Activated CD8-positive, alpha-beta memory T cell treated with anti-CD3 and anti-CD28 coated beads for 1 hour (primary cell): Measurements from ENCODE around the gene NR3C2.
"Not testable (repeated sequence)": the region's sequence is repeated elsewhere in the genome, so short reads cannot be mapped to it uniquely, and the experiment has no call there.

ENCODE experiments used
- DNase-seq, 2 donors: peaks; one replicate each; pipeline ENCODE4 v3.0.0-alpha.2; 2020; ENCODE audit warnings: low read depth in 1 of 2; ENCODE audit errors: extremely low read depth in 1 of 2

NR3C2 gene

DNA sequence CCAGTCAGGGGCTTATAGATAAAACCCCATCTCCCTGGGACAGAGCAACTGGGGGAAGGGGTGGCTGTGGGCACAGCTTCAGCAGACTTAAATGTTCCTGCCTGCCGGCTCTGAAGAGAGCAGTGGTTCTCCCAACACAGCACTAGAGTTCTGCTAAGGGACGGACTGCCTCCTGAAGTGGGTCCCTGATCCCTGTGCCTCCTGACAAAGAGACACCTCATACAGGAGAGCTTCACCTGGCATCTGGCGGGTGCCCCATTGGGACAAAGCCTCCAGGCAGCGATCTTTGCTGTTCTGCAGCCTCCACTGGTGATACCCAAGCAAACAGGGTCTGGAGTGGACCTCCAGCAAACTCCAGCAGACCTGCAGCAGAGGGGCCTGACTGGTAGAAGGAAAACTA, 359.1 kb downstream of the NR3C2 start:
- not testable (repeated sequence) for DNase-seq

DNA sequence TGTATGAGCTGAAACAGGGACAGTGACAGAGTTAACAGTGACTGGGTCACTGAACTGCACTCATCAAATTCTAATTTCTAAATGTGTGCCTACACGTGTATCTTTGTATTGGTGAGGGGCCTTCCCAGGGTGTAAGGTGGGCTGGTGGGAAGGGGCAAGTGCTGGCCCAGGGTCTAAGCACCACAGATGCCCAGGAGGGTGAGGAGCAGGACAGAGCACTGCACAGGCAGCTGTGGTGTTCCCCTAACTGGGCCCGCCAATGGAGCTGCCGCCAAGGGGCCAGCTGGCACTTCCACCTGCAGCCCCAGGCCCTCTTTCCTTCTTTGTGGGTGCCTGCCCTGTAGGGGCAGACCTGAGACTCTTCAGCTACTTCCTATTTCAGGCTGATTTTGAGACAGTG, 360.5 kb downstream of the NR3C2 start:
- no peak for DNase-seq

DNA sequence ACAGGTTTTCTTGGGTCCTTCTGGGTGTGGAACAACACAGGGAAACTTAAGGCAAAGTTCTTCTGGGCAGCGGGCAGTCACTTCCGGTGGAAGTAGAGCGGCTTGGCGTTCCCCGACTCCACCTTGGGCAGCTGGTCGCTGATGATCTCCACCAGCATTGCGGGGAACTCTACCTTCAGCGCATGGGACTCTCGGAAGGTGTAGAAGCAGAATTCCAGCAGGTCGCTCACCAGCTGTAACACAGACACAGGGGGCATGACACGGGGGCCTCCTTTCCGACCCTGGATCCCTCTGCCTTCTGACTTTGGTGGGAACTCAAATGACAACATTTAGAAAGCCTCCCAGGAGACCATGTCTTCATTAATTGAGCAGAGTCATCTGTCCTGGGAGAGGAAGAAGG, 360.9 kb downstream of the NR3C2 start:
- no peak for DNase-seq

DNA sequence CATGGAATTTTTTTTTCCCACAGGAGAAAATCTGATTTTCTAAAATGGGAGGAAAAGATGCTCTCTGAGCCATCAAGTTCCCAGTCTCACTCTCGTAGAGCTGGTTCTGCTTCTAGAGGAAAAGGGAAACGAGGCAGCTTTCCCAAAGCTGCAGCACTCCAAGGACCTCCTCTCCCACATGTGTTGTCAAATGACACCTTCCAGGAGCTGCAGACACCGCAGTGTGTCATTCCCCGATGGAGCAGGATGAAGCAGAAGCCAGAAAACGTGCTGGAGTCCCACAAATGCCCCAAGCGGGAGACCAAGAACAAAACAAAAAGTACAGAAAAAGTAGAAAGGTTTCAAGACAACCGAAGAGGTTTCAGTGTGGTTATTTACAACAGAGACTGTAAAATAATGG, 362.3 kb downstream of the NR3C2 start:
- DNase-seq: no peak

DNA sequence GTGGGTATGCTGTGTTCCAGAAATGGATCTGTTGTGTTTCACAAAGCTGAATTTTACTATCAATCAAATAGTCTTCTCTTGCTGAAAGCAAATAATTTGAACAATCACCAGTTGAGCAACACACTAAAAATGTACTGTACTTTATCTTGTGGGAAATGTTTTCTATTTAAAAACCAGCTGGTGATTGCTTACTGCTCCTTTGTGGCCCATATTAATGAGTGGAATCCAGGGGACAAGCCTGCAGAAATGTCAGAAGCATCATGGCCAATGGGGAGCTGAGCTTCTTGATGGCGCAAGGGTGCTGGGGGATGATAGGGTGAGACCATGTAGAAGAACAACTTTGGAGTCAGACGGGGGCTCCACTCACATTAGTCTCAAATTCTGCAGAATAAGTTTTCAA, 364.2 kb downstream of the NR3C2 start:
- no peak for DNase-seq

DNA sequence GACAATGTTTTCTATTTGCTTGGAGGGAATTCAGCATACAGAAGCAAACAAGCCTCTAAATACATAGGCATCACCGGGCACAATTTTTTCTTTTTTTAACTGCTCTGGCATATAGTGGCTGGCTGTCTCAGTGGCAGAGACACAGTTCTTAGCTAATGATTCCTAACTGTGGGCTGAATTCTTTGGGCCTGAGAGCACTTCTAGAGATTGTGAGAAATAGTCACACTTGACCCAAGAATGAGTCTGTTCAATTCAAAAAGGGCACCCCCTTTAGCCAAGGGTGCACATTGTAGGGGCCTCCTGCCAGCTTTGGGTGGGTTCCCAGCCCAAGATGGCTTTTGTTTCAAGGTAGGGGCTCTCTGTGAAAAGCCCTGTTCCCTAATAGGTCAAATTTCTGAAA, 364.6 kb downstream of the NR3C2 start:
- DNase-seq: no peak

DNA sequence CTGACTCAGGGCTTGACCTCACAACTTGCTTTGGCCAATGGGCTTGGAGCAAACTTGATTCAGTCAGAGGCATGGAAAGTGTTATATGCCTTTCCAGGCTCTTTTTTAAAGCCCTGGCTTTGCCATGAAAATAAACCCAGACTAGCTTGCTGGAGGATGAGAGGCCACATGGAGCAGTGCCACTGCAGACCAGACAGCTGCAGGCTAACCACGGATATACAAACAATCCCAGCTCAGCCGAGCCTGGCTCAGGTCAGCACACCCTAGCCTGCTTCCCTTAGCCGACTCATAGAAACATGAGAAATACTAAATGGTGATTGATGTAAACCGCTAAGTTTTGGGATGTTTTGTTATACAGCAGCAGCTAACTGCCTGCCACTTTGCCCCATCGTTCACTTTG, 365.2 kb downstream of the NR3C2 start:
- DNase-seq: no peak

DNA sequence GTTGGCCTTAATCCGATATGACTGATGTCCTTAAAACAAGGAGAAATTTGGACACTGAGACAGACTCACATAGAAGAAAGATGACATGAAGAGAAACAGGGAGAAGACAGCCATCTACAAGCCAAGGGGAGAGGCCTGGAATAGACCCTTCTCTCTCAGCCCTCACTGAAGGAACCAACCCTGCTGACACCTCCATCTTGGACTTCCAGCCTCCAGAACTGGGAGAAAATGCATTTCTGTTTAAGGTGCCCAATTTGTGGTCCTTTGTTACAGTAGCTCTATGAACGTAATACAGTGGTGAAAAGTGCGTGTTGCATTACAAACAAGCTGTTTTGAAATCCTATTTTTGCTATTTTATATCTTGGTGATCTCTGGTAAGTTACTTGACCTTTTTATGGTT, 366.8 kb downstream of the NR3C2 start:
- DNase-seq: no peak

DNA sequence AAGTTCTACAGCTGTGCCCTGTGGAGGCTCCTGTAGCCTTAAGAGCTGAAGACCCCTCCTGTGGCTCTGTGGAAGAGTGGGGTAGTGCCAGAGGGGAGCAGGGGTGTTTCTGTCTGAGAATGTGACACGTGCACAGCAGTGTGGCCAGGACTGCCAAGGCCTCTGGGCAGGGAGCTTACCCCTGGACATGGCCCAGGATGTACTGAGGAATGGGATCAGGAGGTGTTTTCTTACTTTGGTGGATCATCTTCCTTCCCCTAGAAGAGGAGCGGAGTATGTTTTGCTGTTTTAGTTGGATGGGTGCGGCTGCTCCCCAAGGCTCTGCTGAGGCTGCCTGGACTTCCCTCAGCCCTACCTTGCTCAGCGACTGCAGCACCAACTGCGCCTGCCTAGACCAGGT, 367.8 kb downstream of the NR3C2 start:
- DNase-seq: no peak

DNA sequence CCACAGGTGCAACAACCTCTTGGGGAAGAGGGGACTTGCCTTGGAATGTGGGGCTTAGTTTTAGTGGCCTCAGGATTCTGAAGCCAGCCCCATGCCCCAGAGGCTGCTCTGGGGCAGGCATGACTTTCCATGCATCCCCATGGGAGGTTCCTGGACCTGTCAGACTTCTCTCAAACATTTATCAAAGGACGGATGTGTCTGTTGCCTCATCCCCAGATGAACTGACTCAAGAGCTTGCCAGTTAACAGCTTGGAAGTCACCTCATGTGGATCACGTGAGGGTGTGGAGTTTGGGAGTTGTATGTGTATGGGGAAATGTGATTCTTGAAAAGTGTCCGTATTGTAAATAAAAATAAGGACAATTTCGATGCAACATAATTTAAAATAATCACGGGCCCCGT, 368.9 kb downstream of the NR3C2 start:
- no peak for DNase-seq

DNA sequence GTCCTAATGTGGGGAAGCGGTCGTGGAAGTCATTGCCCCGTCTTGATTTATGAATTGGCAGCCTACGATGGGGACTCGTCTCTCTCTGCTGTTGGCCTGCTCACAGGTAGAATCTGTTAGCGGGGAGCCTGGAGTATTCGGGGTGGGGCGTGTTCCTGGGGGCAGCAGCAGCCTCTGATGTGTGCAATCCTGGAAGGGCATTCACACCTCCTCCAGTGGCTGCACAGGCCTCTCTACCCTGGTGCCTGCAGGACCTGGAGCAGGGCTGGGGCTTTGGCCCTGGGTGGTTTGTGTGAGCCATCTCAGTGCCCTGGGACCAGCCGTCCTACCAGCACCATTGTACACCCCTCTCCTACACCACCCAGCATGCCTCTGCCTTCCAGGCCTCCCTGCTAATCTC, 369.4 kb downstream of the NR3C2 start:
- DNase-seq: no peak

DNA sequence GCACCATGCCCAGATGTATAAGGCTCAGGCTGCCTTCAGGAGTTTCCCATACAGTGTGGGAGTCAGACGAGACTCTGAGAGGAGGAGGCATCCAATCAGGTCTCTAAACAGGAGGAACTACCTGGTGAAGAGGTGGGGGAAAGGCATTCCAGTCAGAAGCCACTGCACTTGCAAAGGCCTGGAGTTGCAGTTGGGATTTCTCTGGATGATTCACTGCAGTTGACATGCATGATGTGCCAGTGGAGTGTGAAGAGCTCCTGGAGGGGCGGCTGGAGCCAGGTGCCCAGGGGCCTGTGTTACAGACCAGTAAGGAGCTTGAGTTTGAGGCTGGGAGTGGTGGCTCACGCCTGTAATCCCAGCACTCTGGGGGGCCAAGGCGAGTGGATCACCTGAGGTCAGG, 371.2 kb downstream of the NR3C2 start:
- no peak for DNase-seq

DNA sequence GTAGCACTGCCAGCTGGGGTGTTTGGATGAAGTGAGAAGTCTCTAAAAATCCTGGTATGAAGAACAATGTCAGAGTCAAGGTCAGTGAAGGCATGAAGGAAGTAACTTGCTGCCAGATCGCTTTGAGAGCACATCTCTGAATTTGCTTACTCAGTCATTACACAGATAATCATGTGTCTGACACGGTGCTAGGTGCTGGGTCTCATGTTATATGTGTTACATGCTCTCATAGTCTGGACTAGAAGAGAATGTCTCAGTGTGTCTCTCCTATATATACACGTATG, 372.4 kb downstream of the NR3C2 start:
- no peak for DNase-seq

DNA sequence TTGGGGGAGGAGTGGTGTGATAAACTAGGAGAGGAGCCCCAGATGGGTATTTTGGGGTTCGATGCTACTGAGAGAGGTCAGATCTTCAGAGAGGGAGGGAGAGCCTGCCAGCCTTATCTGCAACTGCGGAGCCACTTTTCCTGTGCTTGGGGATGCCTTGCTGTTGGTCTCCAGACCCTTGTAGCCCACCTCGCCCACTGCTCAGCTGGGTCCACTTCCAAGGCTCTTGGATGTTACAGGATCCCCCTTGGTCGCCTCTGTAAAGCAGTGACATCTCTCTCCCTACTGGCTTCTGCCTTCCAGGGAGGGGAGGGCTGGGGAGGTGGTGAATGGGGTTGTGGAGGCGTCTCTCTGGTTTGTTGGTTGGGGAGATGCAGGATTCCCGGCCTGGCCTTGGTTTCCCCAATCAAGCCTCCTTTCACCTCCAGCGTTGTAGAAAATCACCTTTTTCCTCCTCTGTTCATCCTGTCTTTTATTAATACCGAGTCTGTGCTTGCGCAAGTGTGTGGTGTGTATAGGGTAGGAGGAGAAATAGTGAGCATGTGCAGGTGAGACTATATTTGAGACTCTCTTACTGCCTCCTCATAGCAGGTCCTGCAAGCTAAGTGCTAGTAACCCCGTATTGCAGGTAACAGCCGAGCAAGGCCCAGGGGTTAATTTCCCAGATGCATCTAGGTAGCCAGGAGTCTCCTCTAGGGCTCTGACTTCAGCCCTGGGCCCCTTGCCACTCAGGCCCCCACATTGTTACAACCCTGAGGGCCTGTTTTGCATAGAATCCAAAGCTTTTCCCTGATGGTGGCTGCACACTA, 372.9 kb downstream of the NR3C2 start:
- no peak for DNase-seq

DNA sequence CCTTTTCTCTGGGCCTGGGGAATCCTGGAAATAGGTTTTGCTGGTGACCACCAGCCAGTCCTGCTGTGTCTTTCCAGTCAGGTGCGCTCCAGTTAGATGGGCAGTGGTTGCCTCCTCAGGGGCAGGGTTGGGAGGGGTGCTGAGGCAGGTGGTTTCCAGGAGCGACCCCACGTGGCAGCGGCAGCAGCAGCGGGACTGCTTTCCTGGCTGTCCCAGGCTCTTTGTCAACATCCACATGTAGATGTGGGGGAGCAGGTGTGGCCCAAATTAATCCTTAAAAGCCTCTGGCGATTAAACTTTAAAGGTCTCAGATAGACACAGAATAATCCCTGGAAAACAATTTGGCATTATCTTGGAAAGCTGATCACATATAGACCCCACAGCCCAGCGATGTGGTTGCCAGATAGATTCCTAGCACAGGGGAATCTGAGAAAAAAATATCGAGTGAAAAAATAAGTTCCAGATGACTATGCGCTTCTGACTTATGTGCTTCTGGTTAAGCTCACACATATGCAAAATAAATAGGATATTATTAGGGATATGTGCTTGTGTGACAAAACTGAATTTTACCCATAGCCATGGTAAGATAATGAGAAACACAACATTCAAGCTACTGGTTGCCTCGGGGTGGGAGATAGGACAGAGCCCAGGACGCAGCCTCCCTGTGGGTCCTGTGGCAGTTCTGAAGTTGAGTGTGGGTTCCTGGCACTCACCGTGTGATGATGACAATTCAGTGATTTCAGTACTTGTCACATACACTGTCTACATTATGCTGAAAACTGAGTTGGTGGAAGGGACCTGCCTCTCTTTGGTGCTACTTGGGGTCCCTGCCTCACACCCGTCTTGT, 373.9 kb downstream of the NR3C2 start:
- DNase-seq: no peak

DNA sequence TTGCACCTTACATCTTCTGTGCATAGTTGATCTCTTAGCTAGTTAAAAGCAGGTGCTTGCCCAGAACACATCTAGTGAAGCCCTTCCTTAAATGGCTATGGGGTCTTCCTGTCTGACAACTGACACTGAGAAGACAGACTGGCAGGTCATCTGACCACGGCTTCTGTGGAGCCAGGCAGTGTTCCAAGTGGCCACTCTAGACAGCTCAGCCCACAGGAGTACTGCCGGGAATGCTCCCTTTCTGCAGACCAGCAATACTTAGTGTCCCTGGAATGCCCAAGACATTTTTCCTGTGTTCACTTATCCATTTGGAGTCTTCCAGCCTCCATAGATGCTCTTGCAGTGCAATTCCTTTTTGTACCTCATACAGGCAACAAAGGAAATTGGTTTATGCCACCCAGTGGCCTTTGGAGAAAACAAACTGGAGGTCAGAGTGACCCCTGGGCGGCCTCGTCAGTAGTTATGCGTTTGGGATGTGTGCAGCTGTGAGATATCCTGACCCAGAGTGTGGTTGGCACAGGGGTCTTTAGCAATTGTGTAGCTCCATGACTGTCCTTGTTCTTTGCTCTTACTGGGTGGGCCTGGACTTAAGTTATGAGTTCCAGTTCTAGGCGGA, 374.8 kb downstream of the NR3C2 start:
- no peak for DNase-seq

DNA sequence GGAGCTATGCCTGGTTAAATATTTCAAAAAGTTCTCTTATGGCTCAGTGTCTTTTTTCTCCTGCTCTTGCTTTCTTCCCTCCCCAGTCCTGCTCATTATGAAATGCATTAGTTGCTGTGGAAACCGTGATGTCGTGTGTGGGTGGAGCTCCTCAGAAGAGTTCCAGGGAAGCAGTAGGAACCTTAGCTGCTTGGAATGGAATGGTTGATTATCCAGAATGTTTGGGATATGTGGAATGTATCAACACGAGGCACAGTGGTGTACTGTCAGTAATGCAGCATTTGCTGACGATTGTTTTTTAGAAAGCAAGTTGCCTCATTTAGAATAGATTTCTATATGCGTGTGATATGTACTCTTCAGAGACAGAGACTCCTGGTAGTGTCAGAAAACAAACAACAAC, 377.1 kb downstream of the NR3C2 start:
- DNase-seq: no peak

DNA sequence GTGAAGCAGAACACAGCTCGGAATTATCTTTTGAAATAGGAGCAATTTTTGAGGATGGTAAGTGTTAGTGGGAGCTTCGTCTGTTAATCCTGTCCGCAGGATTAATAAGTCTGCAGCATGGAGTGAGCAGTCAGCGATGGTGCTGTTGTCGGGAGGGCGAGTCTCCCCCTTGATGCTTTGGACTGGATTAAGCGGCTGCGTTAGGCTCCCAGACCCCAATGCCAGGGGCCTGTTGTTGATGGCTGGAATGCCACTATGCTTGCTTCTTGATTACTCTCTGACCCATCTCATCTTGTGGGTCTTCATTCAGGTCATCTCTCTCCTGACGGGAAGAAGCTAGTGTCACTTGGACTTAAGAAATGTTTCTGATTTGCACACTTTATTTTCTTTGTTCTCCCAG, 377.8 kb downstream of the NR3C2 start:
- DNase-seq: no peak

DNA sequence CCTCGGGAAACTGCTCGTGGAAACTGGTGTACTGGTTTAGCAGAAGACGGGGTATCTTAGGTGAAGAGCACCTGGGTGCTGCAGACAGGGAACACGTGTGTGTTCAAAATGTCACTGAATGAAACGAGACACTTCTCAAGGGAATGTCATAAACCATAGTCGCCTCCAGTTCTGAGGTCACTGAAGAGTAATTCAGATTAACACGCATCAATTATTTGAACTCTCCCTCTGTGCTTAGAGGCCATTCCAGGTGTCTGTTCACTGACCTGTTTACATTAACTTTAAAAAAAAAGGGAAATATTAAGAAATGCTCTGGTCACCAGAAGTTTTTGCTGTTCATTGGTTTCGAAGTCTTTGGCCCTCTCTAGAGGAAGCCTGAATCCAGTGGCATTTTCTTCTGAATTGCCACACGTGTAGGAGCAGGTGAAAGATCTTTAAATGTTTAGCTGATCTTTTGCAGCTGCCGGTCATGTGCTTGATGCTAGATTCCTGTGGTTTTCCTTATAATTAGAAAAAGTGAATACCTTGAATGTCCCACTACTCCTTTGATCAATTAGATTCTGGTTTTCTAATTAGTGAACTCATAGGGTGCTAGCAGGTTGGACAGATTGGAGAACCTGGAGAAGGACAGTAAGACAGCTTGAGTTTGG, 379.8 kb downstream of the NR3C2 start:
- no peak for DNase-seq

DNA sequence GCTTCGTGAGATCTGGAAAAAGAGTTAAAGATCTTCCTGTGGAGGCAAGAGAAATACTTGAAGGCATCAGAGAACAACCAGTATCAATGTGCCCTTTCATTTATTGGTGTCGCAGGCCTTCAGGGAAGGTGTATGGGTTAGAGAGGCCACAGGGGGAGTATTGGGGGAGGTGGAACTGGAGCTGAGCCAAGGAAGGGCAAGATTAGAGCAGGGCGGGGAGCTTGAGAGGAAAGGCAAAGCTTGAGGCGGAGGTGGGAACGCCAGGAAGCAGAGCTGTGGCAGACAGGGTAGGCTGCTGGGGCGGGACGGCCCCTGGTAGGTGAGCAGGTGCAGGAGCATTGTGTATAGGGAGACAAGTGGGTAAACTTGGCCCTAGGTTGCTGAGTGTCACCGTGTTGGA, 380.4 kb downstream of the NR3C2 start:
- DNase-seq: no peak

DNA sequence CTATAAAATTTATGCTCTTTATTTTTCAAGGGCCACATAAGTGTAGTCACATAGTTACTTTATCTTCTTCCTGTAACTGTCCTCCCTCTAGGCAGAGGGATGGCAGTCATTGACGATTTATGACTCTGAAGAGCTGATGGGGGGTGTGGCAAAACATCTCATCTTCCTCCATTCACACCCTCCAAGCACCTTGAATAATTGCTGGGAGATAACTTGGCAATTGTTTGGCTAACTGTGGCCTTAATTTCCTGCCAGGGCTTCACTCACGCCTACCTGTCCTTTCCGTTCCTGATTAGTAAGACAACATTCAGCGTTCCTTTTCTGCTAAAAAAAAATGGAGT, 381.1 kb downstream of the NR3C2 start:
- no peak for DNase-seq
